CD4-positive, alpha-beta T cell treated with Interleukin-17A for 1 hour (primary cell): ENCODE measurements around the gene ZNF839.
"Not testable (repeated sequence)": the region's sequence is repeated elsewhere in the genome, so short reads cannot be mapped to it uniquely, and the experiment has no call there.

Experiments used
- DNase-seq: peaks from one replicate; pipeline ENCODE4 v3.0.0-alpha.2; 2020

ZNF839 gene

DNA sequence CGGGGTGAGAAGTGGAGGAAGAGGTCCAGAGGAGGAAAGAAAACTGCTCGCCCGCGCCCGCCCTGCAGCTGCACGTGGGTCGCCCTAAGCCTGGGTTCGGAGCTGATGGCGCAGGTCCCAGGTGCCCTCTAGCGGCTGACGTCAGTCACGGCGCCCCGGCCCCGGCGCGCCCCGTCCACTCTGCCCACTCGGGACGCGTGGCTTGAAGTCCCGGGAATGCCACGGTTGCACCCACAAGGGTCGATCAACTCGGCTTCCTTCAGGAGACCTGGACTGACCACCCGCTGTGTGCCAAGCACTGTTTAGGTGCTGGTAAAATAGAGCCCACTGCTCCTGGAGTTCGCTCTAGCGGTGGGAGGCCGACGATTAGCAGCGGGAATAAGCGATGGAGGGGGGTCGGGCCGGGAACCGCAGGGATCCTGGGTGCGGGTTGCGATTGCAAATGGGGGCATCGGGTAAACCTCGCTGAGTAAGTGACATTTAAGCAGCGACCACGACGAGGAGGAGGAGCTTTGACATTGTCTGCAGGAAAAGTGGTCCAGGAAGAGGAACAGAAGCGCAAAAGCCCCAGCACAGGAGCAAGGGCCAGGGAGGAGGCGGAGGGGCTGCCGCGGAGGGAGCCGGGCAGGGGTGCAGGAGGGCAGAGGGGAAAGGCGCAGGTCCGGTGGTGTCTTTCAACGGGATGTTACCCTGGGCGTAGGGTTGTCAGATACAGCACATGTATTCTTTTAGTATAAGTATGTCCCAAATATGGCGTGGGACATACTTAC lies 5.1 kb upstream of the ZNF839 start:
- peak; percentile 83 for DNase-seq

DNA sequence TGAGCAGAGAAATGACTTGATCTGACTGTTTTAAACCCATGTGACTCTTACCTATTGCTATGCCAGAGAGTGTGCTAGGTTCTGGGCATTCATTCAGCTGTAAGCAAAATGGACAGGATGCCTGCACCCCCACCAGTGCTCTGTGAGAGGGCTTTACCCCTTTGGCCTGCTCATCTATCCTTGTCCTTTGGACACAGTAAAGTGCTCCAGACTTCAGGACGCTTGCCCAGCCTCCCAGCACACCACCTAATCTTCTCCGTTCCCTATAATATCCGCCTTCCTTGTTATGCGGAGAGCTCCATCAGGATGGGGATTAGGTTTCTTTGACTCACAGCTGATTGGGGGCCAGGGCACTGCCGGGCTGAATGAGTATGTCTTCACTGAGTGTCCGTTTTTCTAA lies 4.4 kb upstream of the ZNF839 start:
- no peak for DNase-seq

DNA sequence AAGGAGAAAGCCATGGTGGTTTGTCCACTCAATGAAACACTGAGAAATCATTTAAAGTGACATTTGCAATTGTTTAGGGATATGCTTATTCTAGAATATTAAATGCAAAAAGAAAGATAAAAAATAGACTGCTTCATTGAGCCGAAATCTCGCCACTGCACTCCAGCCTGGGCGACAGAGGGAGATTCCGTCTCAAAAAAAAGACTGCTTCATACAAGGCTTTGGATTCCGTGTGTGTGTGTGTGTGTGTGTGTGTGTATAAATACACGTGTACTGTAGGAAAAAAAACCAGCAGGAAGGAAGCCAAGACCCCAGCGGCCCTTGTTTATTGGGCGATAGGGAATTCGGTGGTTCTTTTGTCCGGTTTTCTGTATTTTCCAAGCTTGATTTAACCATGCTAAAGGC lies 3.2 kb upstream of the ZNF839 start:
- peak; percentile 68 for DNase-seq

DNA sequence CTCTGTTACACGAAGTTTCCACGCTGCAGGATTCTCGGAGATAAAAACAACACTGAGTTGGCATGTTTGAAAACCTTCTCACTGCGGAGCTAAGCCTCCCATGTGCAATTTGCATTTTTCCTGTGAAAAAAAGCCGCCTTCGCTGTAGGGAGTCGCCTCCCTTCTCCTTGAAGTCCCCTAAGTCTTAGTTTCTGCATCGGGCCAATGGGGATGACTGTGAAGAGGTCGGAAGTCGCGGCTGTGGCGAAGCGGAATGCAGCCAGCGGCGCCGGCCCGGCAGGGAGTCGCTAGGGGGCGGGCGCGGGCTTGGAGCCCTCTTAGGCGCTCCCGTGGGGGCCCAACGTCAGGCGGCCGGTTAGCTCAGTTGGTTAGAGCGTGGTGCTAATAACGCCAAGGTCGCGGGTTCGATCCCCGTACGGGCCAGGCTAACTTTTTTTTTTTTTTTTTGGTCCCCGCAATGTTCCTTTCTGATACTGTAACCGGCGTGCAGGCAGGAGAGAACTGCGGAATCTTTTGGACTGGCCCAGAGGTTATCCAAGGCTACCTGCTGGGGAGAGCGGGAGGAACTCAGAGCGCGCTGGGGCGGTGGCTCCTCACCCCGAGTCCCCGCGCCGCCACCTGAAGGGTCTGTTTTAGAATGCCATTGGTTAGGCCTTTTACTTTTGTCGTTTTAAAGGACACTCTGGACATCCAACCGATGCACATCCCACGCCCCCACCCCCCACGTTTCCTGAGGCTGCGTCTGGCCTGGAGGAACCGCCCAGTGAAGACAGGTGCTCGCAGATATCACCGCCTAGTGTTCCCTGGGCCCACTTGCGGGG lies 2.6 kb upstream of the ZNF839 start:
- DNase-seq, result peak; percentile 95

DNA sequence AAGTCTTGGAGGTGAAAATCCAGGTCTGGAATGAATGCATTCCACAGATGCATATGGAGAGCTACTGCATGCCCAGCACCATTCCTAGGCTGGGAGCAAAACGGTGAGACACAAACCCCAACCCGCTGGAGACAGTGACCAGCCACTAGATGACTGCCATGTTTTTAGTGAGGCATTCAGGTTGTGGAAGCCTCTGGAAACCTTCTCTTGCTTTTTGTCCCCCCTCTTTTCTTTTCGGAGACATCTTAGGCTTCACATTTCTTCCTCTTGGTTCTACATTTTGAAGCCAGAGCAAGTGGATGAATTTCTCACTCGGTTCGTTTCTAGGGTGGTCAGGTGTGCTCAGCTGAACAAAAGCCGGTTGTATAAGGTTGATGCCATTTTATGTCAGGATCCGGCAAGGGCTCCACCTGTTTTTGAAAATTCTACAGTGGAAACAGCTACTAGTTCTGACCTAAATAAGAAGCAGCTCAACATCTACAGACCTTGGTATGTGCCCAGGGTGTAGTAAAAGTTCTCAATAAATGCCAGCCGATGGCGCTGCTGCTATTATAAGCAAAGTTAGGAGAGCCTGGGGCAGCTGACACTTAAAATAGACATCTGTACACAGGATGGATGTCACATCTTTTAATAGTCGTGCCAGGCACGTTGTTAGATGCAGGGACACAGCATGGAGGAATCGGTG lies 1.8 kb upstream of the ZNF839 start:
- peak; percentile 55 for DNase-seq

DNA sequence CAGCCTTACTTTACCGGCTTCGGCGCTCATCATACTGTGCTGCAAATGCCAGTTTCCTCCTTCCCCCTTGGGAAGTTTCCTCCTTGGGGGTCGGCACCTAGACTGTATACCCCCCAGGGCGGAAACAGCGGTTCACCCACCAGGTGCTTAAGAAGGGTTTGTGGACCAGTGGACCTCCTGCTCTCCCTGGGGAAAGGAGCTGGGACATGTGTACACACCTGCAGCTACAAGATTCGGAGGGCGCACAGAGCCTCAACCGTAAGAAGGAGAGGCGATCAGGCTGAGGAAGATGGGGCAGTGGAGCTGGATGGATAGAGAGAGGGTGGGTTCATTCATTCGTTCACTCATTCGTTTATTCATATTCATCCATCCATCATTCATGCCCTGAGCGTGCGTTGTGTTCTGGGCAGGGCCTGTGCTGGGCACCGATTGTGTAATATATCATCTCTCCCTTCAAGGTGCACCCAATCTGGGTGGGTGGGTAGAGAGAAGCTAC lies 717 bp upstream of the ZNF839 start:
- no peak for DNase-seq

DNA sequence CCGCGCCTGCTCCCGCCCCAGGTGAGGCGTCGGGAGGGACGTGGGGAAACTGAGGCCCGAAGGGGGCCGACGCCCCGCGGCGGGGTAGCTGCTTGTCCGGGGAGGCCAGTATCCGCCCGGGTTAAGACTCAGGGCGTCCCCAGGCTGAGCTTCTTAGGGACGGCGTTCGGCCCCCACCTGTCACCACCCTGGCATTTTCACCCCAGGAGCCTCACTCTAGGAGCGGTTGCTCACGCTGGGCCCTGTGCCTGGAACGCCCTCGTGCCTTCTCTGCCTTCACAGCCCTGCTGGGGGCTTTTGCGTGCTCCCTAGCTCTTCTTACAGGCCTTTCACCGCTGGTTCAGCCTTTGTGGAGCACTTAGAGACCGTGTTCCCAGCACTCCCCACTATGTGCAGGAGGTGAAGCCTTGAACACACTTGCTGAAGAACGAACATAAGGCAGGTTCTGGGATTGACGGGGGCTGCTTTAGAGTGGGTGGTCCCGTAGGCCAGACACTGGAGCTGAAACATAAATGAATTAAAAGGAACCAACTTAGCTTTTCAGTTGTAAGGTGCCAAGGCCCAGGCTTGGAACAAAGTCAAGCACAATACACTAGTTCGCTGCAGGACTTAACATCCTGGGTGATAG lies 601 bp downstream of the ZNF839 start:
- DNase-seq, result peak; percentile 59

DNA sequence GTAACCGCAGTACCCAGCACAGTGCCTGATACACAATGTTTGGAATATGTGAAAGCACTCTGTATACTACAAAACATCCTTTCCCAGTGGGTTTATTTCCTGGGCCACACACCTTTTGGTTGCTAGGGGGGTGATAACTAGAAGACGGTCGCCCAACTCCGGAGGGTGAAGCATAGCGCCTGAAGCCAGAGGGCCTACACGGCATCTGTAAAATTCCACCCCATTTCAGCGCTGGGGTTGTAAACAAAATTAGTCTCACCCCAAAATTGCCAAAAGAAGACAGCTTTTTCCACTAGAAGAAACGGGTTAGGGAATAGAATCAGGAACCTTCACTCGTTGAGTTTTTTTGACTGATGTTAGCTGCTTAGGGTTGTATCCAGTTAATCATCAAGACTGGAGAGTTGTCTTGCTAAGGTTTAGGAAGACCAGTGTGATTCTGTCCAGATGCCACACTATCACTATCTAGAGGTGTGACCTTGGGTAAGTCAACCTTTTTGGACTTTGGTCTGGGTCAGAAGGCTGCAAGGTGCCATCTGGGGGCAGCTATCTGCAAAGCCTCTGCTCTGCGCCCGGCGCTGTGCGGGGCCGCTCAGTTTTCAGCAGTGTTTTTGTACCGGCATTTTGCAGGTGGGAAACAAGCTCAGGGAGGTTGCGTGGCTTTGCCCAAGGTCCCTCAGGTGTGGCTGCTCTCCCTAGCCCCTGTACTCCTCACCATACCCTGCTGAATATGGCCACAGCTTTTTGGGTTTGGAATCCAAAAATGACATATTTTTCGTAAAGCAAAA lies 1.3 kb downstream of the ZNF839 start:
- DNase-seq, result no peak

DNA sequence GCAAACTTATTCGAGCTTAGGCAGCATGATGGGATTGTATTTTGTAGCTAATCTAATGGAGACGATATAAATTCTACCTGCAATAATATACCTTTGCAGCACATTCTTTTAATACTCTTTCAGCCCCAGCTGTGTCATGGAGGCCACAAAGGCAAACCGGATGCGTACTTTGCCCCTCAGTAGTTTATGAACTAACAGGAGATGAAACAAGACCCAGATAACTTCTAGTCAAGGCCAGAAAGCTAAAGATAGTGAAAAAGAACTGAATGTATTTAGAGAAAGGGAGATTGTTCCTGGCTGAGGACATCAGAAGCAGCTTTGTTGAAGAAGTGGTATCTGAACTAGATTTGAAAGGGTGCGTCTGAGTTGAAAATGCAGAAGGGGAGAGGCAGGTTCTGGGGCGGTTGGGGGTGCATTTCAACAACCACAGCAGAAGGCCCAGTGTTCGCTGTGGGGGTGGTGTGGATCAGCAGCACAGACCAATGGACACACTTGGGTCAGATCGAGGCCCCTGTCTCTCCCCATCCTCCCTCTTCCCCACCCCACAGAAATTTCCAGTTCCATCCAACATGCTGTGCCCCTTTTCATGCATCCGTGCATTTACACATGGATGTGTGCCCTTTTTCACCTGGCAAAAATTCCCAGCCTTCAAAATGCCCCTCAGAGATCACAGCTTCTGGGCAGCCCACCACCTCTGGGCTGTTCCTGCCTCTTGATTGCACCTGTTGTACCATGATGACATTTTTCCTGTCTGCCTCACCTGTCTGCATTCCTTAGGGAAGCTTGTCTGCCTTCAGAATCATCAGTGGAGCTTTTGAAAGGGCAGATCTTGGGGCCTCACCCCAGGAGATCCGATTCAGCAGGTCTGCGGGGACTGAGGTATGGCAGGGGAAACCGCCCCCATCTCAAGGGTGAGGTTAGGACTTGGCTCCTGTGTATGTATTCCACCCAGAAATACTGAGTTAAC lies 2.2 kb downstream of the ZNF839 start:
- DNase-seq, result no peak

DNA sequence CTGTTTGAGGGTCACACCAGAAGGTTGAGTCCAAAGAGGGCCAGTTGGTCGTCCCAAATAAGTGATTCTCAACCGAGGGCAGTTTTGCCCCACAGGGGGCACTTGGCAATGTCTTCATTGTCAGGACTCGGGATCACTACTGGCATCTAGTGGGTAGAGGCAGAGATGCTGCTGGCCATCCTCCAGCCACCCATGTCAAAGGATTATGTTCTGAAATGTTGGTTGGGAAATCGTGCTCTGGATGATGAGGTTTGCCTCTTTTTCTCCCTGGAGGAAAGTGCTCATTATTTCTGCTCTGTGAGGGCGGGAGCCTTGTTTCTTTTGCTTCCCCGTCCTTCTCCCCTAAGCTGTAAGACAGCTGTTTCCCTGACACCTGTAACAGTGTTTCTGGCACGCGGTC lies 3.6 kb downstream of the ZNF839 start:
- peak; percentile 38 for DNase-seq

DNA sequence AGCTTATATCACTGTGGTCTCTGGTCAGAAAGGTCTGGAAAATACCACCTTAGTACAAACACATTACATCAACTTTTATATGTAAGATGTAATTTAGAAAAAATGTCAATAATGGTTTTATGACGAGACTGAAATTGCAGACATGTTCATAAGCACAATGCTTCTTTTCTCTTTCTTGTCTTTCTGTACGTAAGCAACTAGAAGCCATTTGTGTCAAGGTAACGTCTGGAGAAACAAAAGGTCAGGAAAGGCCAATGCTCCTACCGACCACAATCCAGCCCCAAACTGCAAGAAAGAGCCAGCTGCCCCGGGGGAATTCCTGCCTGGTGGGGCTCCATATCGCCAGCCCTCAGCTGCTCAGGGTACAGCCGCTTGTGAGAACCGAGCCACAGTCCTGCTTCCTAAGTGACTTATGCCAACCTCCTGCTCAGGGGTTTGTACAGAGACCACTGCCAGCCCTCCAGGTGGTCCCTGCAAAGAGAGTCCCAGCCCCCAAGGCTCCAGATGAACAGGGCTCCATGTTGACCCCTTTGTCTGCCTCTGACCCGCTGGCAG lies 6.3 kb downstream of the ZNF839 start:
- DNase-seq, result no peak

DNA sequence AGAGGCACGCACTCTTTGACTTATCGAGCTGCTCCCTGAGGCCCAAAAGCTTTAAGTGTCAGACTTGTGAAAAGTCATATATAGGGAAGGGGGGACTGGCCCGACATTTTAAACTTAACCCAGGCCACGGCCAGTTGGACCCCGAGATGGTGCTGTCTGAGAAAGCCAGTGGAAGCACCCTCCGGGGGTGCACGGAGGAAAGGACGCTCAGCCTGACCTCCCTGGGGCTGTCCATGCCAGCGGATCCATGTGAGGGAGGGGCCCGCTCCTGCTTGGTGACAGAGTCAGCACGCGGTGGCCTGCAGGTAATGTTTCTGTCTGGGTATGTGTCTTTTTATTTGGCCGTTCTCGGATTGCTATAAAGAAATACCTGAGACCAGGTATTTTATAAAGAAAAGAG lies 7.0 kb downstream of the ZNF839 start:
- no peak for DNase-seq

DNA sequence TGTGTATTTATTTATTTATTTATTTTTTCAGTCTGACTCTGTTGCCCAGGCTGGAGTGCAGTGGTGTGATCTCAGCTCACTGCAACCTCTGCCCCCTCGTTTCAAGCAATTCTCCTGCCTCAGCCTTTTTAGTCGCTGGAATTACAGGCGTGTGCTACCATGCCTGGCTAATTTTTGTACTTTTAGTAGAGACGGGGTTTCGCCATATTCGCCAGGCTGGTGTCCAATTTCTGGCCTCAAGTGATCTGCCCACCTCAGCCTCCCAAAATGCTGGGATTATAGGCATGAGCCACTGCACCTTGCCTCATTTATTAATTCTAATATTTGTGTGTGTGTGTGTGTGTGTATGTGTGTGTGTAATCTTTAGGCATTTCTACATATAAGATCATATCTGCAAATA lies 9.8 kb downstream of the ZNF839 start:
- DNase-seq, result not testable (repeated sequence)

DNA sequence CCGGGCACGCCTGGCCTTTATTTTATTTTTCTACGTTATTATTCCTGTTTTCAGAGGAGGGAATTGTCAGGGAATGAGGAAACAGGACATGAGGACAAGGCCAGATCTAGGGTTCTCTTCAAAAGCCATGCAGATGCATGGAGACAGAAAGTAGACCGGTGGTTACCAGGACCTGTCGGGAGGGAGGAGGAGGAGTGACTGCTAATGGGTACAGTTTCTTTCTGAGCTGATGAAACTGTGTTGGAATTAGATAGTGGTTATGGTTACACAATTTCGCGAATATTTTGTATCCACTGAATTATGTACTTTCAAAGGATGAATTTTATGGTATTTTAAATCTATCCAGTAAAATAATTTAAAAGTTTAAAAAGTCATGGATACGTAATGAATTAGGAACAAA lies 11.3 kb downstream of the ZNF839 start:
- DNase-seq, result no peak

DNA sequence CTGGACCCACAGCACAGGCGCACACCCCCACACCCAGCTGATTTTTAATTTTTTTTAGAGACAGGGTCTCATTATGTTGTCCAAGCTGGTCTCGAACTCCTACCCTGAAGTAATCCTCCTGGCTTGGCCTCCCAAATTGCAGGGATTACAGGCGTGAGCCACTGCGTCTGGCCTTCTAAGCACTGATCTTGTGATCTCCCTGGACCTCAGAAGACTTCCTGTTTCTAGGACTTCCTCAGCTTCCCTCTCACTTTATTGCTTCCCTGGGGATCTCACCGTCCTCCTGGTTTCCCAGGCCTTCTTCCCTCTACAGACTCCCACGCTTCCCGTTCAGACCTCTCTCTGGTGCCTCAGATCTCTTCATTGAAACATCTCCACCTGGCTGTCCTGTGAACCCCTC lies 13.8 kb downstream of the ZNF839 start:
- DNase-seq, result no peak

DNA sequence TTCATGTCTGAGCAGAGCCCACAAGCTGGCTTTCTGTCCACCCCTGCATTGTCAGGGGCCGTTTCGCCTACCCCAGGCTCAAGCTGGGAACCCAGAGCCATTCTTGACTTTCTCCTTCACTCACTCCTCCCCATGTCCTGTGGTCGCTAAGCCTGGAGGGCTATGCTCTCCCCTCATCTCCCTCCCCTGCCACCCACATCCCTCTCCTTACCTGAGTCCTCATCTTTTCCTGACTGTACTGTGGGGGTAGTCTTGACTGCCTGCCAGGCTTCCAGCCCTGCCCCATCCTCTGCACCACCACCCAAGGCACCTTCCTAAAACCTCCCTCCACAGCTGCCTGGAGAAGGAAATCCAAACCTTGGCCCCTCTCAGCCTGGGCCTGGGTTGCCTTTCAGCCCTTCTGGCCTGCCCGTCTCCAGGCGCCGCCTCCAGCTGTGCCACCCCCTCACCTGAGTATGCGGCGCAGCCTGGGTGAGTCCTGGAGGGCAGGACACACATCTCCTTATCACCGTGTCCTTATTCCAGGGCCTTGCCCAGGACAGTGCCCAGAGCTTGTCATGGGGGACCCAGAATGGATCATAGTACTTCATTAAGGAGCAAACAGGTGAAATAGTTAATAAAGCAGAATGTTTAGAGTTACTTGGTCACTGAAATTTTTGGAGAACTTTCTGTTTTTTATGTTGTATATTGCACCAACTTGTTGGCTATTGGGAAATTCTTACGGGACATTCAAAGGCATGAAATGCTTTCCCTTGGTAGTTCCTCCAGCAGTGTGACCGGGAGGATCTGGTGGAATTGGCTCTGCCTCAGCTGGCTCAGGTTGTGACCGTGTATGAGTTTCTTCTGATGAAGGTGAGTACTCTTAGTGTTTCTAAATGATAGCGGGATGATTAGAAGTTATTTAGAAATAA lies 14.5 kb downstream of the ZNF839 start:
- DNase-seq, result no peak

DNA sequence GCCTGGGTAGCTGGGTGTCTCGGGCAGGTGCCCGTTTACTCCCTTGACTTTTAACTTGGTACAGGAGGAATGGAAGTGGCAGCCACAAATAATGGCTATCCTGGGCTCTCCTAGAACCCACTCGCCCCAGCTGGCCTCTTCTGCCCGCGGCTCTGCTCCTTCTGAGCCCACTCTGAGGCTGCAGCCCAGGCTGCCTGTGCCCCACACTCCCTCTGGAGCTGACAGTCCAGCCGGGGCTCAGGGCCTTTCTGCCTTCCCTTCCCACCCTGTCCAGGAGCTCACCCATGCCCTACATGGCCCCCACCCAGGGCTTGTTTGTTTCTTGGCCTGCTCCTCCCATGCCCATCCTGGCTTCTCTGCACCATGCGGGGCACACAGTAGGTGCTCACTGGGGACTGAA lies 15.6 kb downstream of the ZNF839 start:
- no peak for DNase-seq

DNA sequence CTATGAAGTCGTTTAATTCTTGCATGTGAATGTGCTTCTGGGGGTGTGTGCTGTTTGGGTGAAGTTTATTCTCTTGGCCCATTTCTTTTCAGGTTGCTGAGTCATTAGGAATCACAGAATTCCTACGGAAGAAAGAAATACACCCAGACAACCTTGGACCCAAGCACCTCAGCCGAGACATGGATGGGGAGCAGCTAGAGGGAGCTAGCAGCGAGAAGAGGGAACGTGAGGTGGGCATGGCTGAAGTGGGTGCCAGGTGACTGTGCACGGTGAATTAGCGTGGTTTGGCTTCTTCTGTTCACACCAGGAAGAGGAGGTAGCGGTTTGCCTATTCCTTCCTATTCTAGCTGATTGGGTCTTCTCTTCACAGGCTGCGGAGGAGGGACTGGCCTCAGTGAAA lies 19.2 kb downstream of the ZNF839 start:
- no peak for DNase-seq

DNA sequence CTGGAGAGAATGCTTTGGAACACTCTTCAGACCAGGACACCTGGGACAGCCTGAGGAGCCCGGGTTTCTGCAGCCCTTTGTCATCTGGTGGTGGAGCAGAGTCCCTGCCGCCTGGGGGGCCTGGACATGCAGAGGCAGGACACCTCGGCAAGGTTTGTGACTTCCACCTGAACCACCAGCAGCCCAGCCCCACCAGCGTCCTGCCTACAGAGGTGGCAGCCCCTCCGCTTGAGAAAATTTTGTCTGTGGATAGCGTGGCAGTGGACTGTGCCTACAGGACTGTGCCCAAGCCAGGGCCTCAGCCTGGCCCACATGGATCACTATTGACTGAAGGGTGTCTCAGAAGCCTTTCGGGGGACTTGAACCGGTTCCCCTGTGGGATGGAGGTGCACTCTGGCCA lies 22.0 kb downstream of the ZNF839 start:
- DNase-seq, result no peak

DNA sequence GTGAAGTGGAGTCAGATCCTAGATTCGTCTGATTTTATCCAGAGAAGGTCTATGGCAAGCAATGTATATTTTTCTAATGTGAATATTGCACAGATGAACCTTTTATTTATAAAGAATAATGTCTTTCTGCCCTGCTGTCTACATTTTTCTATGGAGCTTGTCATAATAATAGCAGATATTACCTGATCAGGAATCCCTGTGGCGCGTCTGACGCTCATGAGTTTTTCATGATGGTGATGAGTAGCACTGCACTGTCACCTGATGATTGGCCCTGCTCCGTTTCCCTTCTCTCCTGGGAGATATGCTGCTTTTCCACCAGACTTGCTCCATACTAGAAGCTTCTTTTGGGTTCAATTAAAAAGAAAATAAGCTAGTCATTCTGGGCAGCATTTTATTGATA lies 22.7 kb downstream of the ZNF839 start:
- DNase-seq, result no peak
